Stimulated activated CD8-positive, alpha-beta memory T cell treated with anti-CD3 and anti-CD28 coated beads, Interleukin-7, amount 100 ng/mL, for 48 hours (primary cell): ENCODE measurements around the gene ARL4D.
"Not testable (repeated sequence)": the region's sequence is repeated elsewhere in the genome, so short reads cannot be mapped to it uniquely, and the experiment has no call there.

Experiments
- DNase-seq, 2 donors: peaks; one replicate each; pipeline ENCODE4 v3.0.0-alpha.2; 2020; ENCODE audit warnings: low read depth in 1 of 2; ENCODE audit errors: extremely low read depth in 1 of 2

Gene ARL4D

DNA sequence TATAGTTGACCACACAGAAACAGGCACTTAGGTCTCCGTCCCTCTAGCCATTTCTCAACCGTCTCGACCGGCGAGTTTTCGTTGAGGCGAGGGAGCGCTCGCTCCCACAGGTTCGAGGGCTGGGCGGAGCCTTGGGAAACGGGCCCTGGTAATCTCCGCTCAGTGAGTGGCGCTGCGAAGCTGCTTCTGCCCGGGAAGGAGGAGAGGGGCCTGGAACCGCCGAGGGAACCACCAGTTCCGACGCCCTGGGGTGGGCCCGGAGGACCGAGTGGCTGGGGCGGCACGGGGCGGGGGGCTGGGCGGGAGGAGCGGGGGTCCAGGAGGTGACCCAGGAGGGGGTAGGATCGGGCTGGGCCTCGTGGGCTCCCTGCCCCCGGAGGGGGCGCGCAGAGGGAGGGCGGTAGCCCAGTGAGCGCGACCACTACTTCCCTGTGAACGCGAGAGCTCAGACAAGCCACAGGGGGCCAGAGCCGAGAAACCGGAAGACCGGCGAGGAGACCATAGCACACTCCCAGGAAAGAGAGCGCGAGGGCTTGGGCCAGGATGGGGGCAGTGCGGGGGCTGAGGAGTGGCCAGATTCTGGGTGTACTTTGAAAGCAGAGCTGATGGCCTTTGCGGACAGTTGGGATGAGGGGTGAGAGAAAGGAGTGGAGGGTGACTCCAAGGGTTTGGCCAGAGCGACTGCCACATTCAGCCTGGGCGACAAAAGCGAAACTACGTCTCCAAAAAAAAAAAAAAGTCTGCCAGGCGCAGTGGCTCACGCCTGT is 29.9 kb upstream of the ARL4D start:
- peak; percentile 20 to 57 for DNase-seq

DNA sequence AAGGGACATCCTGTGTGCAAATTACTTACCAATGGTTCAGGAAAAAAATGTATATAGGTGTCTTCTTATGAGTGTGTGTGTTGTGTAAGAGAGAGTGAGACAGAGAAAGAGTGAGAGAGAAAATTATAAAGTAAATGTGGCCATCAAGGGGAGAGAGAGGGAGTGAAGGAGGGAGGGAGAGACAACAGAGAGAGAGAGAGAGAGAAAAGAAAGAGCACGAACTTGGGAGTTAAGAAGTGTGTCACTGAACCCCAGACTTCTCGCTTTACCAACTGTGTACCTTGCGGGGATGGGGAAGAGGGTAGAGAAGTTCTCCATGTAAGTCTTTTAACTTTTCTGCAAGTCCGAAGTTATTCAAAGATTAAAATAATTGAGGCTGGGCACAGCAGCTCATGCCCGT is 28.8 kb upstream of the ARL4D start:
- DNase-seq, result no peak

DNA sequence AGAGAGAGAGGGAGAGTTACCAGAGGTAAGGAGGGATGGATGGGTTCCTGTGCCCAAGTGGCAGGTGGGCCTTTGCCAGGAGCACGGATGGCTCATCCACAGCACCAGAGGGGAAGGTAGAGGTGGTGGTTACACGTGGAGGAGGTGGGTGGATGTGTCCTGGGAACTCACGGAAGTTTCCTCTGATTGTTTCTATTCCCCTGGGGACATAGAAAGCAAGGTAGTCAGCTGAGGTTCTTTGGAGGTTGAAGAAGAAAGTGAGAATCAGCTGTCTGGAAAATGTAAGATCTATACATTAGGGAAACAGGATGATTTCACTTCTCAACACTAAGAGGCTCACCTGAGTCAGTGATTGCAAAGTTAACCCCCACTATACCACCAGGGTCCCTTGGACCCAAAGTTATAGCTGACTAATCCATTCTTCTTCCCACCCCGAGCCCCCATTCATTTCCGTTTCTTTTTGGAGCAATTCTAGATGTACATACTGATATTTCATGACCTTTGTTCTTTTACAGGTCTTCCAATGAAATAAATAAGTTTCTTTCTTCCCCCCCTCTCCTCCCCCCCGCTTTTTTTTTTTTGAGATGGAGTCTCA is 27.5 kb upstream of the ARL4D start:
- DNase-seq, result no peak

DNA sequence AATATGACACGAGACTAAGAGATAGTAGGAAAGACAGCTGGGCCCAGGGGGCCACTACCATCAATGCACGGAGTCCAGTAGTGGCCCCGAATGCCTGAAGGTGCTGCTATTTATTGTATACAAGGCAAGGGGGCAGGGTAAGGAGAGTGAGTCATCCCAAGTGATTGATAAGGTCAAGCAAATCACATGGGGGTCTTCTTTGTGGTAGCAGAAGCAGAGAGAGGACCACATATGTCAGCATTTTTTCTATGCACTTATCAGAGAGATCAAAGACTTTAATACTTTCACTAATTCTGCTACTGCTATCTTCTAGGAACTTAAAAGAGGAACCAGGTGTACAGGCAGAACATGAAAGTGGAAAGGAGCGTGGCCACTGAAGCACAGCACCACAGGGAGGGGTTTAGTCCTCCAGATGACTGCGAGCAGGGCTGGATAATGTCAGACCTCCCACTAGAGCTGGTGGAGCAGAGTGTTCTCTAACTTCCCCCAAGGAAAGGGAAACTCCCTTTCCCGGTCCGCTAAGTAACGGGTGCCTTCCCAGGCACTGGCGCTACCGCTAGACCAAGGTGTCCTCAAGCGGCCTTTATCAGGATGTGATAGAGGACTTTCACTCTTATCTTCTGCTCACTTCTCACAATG is 26.4 kb upstream of the ARL4D start:
- DNase-seq, result no peak

DNA sequence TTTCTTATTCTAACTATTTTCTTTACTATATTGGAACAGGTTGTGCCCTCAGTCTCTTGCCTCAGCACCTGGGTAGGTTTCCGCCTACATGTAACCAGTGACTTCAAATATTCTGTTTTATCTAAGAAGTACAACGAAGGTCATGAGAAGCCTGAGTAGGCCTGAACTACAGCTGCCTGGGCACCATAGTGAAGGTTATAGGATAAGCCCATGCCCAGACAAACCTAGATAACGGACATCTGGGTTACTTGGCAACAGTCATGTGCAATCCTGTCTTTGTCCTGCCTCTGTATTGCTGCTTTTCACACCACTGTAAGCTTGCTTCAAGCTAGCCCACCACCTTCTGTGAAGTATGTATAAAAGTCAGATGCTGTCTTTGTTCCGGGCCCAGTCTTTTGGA is 25.4 kb upstream of the ARL4D start:
- no peak for DNase-seq

DNA sequence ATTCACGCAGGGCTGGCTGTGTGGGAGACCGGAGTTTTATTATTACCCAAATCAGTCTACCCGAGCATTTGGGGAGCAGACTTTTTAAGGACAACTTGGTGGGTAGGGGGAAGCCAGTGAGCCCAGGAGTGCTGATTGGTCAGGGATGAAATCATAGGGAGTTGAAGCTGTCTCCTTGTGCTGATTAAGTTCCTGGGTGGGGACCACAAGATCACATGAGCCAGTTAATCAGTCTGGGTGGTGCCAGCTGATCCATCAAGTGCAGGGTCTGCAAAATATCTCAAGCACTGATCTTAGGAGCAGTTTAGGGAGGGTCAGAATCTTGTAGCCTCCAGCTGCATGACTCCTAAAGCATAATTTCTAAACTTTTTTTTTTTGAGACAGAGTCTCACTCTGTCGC is 22.9 kb upstream of the ARL4D start:
- not testable (repeated sequence) for DNase-seq

DNA sequence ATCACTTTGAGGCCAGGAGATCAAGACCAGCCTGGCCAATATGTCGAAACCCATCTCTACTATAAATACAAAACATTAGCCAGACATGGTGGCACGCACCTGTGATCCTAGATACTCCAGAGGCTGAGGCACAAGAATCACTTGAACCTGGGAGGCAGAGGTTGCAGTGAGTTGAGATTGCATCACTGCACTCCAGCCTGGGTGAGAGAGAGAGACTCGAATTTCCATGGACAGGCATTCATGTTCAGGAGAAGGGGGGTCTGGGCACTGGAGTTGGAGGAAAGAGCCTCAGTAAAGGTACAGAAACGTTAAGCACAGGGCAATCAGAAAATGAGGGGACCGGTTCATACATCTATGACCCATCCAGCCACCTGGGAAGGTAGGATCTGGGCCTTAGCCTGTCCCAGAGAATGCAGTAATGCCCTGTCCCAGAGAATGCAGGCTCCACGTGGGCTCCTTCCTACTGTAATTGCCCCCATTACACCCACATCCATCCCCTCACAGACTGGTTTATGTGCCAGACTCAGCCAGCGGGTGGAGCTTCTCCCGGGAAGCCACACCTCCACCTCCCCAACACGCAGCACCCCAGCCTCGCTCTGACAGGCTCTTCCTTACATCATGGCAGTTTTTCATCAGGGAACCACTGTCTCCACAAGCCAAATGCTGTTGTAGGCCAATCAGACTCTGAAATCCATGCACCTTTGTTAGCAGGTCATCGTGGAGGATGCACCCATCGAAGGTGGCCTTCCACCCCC is 21.6 kb upstream of the ARL4D start:
- no peak for DNase-seq

DNA sequence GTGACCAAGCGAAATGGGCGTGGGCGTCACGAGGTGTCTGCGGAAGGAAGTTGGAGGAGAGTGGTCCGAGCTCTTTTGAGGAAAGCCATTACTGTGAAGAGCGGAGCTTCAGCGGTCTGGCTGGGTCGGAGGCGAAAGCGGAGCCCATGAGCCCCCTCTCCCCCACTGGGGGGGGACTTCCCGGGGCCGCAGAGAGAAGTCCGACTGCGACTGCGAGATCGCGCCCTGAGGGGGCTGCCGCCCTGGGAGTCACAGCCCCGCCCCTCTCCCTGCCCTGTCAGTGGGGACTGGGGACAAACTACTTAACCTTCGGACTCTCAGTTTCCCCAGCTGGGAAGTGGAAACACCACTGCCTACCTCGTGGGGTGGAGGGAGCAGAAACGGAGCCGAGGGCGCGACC is 20.0 kb upstream of the ARL4D start:
- no peak for DNase-seq

DNA sequence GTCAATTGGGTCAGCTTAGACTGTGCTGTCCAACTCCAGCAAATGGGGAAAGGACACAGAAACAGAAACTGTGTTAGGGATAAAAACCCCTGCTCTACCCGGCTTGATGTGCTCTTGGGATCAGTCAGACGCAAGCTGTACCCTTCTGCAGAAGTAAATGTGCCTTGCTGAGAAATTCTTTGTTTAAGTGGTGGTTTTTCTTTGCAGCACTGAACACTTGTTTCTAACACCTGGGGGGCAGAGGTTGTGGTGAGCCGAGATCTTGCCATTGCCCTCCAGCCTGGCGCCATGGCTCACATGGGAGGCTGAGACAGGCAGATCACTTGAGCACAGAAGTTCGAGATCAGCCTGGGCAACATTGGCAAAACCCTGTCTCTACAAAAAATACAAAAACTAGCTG is 18.5 kb upstream of the ARL4D start:
- no peak for DNase-seq

DNA sequence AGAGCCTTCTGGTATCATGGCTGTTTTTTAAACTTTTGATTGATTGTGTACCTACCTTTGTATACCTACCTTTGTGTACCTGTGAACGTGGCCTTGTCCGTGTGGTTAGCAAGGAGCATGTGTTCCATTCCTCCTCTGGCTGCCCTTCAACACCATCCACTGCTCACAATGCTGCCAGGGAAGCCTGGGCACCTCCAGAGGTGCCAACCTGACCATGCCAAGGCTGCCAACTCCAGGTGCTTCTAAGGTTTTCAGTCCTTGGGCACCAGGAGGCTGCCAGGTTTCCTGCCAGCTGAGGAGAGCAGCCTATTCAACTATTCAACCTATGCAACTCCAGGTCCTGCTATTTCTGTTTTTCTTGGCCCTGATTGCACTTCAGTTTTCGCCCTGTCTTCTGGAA is 17.6 kb upstream of the ARL4D start:
- no peak for DNase-seq

DNA sequence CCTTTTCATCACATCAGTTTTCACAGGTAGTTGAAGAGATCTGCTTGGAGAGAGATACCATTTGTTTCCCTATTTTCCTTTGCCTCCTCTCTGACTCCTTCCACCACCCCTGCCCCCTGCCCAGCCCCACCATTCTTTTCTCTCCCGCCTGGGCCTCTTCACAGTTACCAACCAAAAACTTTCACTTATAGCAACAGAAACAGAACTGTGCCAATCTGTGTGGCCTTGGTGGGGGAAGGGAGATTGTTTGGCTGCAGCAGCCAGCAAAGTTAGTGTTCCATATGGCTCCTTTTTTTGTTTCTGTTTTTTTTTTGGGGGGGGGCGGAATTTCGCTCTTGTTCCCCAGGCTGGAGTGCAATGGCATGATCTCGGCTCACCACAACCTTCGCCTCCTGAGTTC is 17.2 kb upstream of the ARL4D start:
- no peak for DNase-seq

DNA sequence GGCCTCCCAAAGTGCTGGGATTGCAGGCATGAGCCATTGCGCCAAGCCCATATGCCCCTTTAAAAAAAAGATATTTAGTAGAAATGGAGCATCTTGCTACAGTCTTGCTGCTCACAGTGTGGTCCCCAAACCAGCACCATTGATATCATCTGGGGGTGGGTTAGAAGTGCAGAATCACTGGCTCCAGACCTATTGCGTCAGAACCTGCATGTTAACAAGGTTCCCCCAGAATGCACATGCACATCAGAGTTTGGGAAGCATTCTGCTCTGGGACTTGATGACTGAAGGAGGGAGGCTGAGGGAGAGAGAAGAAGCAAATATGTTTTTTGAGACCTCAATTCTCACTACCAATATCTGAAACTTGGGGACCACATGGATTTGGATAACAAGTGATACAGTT is 16.0 kb upstream of the ARL4D start:
- DNase-seq, result no peak

DNA sequence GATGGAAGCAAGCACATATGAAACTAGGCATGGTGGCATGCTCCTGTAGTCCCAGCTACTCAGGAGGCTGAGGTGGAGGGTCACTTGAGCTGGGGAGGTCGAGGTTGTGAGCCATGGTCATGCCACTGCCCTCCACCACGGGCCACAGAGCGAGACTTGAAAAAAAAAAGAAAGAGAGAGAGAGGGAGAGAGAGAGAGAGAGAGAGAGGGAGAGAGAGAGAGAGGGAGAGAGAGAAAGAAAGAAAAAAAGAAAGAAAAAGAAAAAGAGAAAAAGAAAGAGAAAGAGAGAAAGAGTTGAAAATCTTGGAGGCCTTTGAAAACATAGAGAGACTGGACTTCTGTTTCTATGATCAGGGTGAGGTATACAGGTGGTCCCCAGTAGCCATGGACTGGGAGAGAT is 15.4 kb upstream of the ARL4D start:
- no peak for DNase-seq

DNA sequence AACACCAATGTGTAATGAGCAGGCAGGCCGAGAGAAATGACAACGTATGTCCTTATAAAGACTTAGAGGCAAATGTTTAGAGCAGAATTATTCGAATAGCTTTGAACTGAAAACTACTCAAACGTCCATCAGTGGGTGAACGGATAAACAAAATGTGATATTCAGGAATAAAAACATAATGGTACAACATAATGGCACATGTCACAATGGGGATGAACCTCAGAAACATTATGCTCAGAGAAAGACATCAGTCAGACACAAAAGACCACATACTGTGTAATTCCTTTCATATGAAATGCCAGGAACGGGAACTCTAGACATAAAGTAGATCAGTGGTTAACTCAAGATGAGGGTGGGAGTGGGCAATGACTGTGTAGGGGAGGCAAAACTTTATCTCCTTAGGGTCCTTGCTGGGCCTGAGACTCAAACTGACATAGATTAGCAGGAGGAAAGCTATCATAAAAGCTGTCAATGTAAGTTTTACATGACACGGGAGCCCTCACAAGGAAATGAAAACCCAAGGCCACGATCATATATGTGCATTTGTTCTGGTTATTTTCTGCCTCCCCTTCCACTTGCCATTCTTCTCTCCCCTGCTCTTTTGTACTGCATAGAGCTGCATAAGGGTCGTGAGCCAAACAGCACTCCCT is 14.8 kb upstream of the ARL4D start:
- no peak for DNase-seq

DNA sequence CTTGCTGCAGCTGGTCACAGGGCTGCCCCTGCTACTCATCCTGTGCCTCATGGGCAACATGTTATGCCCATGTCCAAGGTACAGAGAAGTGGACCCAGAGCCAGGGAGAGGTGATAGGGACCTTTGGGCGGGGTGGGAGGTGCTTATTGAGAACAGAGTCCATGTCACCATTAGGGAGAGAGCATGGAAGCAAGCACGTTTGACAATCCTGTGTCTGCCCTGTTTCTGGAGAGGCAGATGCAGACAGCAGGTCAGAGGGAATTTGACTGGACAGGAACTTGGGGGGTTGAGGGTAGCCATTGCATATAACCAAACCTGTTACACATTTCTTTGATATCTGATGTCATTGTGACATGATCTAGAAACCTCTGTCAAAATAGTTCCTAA is 14.3 kb upstream of the ARL4D start:
- no peak for DNase-seq

DNA sequence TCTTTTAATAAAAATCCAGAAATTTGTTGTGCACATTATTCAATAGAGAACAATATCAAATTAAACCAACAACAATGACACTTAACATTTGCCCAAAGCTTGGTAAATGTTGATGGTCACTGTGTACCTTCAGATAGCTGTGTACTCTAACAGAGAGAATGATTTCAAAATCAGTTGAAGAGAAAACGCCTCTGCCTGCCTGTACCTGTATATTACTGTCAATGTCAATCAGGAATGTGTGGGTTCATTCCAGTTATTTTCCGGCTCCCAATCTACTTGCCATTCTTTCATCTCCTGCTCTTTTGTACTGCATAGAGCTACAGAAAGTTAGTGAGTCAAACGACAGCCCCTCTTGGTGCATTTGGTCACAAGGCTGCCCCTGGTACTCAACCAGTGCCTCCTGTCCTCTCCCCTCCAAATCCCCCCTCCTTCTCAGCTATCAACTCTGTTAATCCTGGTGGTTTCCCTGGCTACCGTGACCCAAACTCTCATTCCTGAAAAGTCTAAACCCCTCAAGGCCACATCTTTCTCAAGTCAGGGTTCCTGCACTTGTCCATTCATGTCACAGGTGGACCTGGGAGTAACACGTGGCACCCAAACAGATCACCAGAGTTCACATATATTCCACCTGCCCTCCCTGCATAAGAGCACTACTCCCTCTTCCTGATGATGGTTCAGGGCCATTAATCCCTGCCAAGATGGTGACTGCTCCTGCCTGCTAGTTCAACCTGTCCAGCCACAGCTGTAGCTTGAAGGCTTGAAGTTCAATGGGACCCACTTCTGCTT is 13.6 kb upstream of the ARL4D start:
- no peak for DNase-seq

DNA sequence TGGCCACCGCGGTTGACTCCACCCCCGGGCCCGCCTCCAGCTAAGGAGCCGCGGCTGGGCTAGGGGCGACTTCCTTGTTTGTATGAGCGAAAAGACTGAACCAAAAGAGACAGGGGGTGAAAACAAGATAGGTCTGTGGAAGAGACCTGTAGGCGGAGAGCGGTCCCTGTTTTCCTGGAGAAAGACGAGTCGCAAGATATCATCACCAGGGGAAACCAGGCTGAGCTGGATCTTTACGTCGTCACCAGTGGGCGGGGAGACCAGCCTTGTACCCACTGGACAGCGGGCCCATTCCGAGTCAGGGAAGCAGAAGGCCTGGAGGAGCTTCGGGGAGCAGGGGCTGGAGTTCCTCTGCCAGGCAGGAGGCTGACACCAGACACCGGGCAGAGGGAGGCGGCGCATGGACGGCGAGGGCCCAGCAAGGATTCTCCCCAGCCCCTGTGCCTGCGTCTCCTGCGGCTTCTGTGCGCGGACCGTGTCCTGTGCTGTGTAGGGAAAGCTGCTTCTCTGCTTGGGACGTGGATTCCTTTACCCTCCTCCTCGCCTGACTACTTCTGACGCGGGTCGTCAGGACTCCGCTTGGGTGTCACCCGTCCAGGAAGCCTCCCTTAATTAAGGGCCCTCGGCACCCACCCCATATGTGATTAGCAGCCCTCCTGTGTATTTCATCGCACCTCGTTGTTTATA is 10.3 kb upstream of the ARL4D start:
- peak; percentile 79 to 82 for DNase-seq

DNA sequence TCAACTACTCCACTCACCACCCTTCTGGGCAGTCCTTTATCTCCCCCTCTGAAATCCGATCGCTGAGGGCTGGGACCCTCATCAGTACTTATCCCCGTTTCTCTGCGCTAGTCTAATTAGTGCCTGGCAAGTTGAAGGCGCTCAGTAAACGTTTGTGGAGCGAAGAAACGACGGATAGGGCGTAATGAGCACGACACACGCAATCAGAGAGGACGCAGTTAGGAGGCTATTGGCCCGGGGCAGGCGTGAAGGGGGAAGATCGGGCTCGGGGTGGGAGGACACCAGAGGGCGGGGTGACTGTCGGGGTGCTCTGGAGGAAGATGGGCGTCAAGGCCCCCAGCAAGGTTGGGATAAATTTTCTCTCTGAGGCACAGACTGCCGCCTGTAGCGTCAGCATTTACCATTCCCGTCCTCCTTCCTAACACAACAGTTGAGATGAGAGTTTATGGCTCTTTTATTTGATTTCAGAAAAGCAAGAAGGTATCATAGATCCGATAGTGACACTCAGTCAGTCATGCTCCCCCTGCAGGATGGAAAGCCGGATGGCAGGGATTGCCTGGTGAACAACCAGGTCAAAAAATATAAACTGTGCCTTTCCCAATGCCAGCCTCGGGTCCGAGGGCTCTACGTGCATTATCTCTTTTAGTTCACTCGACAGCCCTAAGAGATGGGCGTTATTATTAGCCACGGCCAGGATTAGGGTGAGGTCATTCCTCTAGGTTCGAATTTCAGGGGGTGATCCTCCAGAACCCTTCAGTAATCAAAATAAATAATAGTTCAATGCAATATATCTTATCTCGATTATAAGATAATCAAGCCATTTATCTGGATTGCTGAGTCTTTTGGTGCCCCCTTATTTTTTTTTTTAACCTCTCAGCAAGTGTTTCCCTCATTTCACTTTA is 9.5 kb upstream of the ARL4D start:
- DNase-seq, result peak; percentile 65 to 79

DNA sequence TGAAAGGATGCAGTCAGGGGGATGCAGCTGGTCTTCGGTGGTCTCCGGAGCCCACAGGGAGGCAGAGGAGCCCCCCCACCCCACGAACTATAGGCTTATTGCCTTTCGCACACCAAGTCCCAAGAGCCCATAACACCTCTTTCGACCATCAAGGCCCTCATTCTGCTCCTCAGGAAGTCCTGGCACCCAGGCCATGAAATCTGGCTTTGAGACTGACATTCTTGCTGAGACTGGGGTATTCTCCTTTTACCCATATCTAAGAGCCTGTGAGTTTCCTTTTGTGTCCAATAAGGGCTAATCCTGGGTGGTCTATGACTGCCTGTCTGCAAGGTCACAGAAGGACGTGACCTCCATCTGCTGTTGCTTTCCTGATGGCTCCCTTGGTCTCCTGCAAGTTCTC is 6.4 kb upstream of the ARL4D start:
- no peak for DNase-seq
